OCI-M1 (cell line): Measurements from ENCODE around the gene MGAM2.
"Not testable (repeated sequence)": the region's sequence is repeated elsewhere in the genome, so short reads cannot be mapped to it uniquely, and the experiment has no call there.

Experiments
- DNase-seq: peaks from one replicate; lab custom pipeline; 2025; lab: John Stamatoyannopoulos, UW

The MGAM2 gene

DNA sequence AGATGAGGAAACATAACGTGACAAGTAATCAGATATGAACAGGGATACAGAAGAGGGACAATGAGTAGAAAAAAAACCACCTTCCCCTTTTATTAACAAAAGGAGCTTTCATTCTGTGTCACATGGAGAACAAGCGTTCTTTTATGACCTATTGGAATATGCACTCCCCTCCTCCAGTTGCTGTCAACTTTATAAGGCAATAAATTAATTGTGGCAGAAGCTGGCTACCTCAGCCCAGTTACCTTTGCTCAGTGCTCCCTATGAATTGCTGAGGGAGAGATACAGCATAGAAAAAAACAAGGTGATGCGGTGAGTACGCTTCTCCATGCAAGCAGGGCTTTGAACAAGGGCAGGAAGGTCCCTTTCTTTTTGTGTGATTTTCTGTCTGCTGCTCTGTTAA lies at the start of gene MGAM2:
TSS of gene MGAM2 (plus strand) at position 220 of the 400 bp plus-strand sequence. CDS start 5,156 bp downstream, outside the sequence.
- peak; percentile 56 for DNase-seq

DNA sequence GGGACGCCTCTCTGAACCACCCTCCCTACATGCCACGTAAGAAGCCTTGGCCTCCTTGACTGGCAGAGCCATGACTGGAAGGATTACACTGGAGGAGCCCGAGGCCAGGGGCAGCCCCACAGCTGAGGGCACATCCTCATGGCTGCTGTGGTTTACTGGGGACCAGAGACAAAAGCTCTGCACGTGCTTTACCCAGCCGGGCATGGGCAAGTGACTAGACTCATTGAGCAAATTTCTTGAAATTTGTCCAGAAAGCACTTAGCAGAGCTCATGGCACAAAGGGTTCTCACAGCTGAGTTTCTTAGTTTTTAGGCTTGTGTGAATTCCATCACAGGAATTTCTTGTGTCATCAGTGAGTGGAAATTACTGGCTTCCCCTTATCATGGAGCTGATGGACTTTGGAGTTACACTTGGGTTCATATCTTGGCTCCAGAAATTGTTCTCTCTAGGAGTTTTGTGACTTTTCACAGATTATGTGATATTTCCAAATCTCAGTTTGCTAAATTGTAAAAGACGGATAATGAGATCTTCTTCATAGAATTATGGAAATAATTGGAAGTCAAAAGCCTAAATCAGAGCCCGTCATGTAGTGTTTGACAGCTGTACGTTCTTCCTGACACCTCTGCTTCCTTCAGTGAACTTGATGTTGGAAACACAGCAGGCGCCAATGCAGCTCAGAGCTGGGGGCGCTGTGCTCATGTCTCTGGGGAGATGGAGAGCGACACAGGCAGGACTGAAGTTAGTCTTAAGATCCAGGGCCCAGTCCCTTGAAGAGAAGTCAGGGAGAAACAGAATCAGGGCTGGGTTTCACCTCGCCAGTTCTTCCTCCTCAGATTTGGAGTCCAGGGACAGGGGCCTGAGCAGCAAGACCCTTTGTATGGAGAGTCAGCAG lies 47.7 kb upstream of the MGAM2 start:
- no peak for DNase-seq

DNA sequence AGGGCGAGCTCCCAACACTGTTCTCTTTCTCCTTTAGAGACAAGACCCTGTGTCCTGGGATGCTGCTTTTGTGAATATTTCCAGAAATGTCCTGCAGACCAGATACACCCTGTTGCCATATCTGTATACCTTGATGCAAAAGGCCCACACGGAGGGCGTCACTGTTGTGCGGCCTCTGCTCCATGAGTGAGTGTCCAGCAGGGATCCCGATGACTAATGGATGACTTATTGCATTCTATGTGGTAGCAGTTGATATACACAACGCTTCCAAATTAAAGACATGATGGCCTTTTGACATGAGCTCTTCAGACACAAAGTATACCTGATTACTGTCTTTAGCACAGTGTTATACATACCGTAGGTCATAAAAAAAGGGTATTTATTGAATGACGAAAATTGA lies 45.0 kb upstream of the MGAM2 start:
- no peak for DNase-seq

DNA sequence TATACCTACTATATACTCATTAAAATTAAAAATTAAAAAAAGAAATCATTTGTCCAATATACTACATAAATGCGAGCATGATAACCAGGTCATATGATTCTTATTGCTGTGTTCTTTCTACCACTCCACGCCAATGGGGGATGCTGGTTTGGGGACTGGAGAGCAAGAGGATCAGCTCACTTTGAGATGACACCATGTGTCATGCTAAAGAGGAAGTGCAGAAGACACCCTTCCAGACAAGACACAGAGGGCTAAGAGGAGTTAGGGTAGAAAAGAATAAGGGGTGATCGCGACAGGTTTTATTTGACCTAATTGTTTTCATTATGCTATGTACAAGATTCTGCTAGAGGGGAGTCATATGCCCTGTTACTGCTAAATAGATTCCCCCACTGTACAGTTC lies 33.8 kb upstream of the MGAM2 start:
- DNase-seq = no peak

DNA sequence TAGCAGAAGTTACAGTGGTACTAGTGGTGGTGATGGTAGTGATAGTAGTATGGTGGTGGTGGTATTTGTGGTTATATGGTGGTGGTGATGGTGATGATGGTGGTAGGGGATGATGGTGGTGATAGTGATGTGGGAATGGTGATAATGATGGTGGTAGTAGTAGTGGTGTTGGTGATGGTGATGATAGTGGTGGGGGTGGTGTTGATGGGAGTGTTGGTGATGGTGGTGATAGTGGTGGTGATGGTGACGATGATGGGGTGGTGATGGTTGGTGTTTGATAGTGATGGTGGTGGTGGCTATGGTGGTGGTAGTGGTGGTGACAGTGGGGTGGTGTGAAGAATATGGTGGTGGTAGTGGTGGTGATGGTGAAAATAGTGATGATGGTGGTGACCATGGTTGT lies 27.9 kb upstream of the MGAM2 start:
- no peak for DNase-seq

DNA sequence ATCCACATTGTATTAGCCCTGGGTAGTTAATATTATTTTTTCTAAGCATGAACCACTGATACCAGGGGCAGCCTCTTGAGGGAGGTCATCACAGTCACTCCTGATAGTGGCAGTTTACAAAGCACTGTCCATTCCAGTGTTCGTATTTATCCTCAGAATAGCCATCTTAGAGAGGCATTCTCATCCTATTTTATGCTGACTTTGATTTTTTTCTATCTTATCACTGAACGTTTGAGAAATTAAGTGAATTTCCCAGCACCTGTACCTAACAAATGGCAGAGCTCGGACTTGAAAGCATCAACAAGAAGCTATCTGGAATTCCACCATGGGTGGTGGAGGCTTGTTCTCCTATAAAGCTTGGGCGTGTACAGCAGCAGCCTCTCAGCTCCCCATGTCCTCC lies 26.1 kb upstream of the MGAM2 start:
- no peak for DNase-seq

DNA sequence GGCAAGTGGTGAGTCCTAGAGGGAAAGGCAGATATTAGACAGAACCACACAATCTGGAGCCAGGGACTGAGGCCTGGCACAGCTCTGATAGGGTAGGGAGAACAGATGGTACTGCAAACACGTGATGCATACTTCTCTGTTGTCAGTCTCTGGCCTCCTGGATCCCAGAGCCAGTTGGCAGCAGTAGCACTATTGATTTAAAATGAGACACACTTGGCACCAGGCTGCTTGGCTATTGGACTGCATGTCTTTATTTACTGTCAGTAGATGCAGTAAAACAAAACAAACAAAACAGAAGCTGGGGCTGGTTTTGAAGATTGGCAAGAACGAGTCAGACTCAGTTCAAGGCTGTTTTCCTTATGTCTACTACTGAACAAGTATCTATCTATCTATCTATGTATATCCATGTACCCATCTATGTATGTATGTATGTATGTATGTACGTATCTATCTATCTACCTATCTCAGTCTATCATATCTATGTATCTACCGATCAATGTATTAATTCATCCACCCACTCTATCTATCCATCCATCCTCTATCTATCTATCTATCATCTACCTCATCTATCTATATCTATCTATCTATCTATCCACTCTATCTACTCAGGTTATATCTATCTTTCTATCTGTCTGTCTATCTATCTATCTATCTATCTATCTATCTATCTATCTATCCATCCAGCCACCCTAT lies 23.4 kb upstream of the MGAM2 start:
- no peak for DNase-seq

DNA sequence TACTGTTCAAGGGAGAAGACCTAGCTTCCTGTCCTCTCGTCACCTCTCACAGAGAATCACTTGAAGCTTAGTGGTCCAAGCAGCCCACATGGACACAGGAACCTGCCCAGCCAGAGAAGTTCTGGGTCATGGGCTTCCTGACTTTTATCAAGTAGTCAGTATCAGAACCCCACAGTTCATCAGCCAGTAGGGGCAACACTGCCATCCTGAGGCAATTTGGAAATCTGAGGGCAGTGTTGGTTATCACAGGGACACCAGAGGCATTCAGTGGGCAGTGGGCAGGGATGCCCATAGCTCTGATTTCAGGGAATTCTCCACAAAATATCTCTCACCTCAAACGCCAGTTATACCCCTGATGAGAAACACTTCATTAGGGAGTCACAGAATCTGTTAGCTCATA lies 22.5 kb upstream of the MGAM2 start:
- no peak for DNase-seq

DNA sequence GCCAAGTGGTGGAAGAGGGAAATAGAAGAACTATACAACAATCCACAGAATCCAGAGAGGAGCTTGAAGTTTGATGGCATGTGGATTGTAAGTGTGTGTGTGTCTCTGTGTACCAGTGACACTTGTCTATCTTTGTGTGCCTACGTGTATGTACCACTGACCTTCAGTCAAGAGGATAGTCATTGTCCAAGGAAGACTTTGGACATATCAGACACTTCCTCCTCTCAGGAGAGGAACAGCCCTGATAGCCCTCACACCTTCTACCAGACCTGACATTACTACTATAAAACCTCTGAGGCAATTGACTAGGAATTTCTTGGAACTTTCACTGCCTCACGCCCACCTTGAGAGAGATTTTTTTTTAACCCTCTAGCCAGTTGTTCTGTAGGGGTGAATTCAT lies 19.6 kb upstream of the MGAM2 start:
- DNase-seq = no peak

DNA sequence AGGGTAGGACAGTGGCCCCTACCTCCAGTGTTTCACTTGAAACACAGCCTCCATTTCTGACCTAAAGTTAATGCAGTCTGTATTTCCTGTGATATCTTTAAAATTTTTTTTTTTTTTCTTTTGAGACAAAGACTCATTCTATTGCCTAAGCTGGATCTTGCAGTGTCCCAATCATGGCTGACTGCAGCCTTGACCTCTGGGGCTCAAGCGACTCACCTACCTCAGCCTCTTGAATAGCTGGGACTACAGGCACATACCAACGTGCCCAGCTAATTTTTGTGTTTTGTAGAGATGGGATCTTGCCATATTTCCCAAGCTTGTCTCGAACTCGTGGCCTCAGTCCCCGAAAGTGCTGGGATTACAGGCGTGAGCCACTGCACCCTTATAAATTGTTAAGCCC lies 16.7 kb upstream of the MGAM2 start:
- no peak for DNase-seq

DNA sequence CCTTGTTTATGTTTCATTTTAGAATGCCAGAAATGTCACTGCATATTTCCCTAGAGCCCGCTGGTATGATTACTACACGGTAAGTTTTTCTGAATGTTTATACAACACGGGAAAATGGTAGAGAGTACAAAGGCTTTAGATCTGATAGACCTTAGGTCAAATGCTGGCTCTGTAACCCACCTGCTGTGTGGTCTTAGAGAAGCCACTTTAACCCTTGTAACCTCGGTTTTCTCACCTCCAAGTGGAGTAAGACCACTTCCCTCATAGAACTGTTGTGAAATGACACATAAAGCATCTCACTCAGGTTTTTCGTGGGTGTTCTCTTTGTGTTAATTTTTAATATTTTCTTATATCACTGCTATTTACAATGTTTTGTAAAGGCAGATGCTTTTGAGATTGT lies 13.9 kb upstream of the MGAM2 start:
- no peak for DNase-seq

DNA sequence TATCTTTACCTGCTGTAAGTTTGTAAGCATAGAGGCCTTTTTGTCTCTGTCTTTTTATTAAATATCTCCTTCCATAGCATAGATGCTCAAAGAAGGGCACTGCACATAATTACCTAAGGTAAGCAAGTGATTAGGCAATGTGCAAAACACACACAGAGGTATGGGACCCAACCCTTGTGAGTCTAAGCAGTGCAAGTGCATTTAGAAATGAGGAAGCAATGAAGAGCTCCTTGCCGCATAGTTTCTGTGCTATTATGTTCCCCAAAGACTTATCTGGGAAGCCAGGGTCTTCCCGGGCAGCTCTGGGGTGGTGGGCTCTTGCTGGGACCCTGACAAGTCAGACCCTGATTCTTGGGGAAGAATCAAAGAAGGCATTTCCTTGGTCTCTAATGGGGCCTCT lies 13.5 kb upstream of the MGAM2 start:
- no peak for DNase-seq

DNA sequence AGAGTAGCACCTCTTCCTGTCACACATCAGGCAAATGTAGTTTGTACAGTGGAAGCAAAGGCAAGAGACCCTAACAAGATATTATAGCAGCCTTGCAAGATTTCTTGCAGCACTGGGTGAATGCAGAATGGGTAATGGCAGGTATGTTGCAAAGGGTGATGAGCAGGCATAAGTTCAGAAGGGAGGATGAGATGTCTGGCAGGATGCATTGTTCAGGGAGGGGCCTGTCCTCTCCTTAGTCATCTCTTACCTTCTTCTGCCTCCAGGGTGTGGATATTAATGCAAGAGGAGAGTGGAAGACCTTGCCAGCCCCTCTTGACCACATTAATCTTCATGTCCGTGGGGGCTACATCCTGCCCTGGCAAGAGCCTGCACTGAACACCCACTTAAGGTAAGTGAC lies 12.2 kb upstream of the MGAM2 start:
- DNase-seq = not testable (repeated sequence)

DNA sequence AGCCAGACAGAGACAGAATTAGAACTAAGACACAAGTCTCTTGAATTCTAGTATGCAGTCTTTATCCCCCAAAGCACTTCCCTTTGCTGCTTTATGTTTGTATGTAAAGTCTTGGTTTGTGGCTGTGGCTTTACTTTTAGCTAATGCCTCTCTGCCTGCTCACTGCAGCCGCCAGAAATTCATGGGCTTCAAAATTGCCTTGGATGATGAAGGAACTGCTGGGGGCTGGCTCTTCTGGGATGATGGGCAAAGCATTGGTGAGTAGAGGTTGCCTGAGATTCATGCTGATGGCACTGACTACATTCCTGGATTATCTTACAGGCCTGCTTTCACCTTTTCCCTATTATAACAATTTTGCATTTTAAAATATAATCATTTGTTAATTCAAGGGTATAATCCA lies 10.9 kb upstream of the MGAM2 start:
- DNase-seq = no peak

DNA sequence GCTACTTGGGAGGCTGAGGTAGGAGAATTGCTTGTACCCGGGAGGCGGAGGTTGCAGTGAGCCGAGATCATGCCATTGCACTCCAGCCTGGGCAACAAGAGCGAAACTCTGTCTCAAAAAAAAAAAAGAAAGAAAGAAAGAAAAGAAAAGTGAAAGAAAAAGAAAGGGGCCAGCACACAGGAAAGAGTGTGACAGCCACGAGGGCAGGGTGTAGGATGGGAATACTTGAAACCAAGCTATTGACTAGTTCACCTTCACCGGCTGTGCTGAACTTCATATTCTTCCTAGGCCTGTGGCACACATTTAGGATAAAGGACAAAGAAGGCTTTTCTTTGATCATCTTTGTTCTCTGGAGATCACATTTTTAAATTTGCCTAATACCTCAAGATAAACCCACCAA lies 9.7 kb upstream of the MGAM2 start:
- DNase-seq = not testable (repeated sequence)

DNA sequence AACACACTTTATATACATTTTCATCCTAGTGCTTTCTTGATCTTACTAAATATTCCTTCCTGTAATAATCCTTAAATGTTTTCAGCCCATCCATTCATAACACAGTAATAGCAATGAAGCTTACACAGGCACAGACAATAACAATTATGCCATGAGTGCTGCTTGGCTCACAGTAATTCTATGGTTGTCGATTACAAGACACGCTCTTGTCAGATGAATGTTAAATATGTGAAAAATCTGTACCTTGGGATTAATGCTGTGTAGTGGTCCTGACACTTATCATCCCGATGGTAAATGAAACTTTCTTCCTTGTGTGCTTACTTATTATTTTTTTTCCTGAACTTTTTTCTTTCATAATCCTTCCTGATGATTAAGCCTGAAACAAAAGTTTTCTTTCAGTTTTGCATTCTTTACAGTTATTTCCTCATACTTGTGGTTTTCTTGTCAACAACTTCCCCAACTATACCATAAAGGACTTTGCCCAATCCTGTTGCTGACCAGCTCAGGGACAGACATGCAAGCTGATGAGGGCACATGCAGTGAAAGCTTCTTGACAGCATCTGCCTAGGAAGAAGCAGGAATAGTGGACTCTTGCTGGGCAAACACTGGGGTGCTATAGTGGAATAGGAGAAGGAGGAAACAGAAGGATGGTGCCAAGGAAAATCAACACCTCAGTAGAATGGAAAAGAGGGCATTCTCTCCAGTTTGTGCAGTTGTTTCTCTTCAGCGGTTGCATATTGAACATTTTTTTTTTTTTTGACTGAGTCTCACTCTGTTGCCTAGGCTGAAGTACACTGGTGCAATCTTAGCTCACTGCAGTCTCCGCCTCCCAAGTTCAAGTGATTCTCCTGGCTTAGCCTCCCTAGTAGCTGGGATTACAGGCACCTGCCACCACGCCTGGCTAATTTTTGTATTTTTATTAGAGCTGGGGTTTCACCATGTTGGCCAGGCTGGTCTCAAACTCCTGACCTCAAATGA lies 6.7 kb upstream of the MGAM2 start:
- peak; percentile 68 for DNase-seq

DNA sequence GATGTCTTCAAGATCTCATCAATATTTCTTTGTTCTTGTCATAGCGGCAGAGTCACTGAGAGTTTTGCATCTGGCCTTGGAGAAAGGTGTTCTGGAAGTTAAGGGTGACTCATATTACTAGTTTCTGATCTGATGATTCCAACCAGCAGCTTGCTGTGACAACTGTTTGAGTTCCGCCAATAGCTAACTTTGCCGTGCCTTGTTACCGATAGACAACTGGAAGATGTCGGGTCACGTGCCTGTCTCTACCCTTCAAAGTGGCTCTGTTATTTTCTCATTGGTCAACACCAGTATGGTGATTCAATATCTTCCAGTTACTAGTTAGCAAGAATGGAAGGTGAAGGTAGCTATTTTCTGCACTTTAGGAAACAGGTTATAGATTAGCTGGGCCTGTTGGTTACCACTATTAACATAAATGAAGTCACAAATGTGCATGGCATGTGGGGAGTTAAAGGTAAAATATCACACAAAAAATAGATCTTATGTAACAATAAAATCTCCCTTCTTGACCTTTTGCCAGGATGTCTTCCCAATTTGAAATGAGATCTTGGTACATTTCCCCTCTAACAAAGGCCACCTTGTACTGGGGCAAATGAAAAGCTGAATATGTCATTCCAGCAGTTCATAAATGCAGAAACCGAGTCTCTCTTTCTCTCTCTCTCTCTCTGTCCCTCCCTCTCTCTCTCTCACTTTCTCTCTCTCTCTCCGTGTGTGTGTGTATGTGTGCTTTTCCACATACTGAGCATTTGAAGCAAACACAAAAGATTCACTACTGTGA lies 2.6 kb upstream of the MGAM2 start:
- no peak for DNase-seq

DNA sequence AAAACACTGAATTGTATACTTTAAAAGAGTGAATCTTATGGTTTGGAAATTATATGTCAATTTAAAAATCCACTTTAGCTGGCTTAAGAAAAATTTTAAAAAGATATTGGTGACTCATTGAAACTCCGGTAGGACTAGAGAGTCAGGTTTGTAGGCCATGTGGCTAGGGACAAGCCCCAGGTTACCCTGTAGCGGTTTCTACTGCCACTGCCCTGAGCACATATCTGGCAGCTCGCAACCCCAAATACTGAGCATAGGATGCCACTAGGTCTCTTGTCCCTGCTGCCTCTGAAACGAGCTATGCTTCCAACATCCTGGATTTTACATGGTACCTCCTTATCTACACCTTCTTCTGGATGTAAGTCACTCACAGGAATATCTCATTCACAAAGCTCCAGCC lies 1.4 kb upstream of the MGAM2 start:
- no peak for DNase-seq

DNA sequence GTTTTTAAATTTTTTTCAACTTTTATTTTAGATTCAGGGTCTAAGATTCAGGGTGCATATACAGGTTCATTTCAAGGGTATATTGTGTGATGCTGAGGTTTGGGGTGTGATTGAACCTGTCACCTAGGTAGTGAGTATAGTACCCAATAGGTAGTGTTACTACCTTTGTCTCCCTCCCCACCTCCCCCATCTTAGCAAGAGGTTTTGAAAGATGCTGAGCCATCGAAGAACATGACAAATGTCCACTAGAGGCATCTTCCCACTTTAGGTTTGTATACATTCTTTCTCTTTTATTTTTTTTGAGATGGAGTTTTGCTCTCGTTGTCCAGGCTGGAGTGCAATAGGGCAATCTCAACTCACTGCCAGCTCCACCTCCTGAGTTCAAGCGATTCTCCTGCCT lies 880 bp upstream of the MGAM2 start:
- peak; percentile 10 for DNase-seq

DNA sequence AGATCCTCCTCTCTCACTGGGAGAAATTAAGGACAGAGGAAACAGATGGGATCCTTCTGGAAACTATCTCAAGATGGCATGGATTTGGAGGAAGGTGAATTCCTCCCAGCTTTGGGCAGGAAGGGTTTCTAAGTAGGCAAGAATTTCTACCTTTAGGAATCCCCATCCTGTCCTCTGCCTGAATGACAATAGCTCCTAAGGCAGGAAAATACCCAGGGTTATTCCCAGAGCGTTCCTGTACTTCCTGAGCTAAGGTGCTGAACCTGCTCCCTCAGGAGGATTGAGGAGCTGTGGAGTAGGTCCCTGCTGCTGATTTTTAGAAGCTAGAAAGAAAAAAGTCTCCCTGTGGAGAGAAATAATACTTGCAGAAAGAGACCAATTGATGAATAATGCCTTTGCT lies 568 bp downstream of the MGAM2 start:
- DNase-seq = no peak

DNA sequence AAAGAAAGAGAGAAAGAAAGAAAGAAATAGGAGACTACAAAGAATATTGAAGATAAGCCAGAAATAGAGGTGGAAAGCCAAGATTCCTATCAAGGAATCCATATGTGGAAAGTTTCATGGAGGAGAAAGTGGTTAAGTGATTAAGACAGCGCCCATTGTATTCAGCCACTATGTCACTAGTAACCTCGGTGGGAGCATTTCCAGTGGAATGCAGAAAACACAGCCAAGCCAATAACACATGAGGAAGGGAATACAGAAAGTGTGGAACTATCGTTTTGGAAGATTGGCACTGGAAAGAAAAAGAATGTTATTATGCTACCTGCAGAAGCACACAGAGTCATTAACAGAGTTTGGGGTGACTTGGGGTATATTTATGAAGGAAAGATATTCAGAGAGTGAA lies 2.7 kb downstream of the MGAM2 start:
- no peak for DNase-seq

DNA sequence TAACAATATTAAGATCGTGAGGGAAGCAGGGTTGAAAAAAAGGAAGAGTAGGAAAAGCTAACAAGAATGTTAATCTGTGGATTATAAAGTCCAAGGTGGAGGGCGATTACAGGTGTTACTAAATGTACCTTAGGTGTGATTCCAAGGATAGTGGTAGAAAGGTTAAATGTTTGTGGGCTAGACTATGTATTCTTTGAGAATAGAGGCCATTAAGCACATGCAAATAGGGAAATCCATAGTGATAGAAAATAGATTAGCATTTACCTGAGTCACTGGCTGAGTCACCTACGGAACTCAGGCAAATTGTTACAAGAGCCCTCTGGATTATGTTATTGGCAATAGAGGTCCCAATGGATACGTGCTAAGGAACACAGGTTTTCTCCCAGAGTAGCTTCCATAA lies 9.0 kb downstream of the MGAM2 start:
- no peak for DNase-seq
